Dedifferentiated amniotic fluid mesenchymal stem cell (primary cell): ENCODE measurements around the gene ABCD3.
"Not testable (repeated sequence)": the region's sequence is repeated elsewhere in the genome, so short reads cannot be mapped to it uniquely, and the experiment has no call there.

Experiments used
- DNase-seq: peaks from one replicate; pipeline ENCODE4 v3.0.0-alpha.2; 2016; ENCODE audit errors: extremely low spot score

The ABCD3 gene

DNA sequence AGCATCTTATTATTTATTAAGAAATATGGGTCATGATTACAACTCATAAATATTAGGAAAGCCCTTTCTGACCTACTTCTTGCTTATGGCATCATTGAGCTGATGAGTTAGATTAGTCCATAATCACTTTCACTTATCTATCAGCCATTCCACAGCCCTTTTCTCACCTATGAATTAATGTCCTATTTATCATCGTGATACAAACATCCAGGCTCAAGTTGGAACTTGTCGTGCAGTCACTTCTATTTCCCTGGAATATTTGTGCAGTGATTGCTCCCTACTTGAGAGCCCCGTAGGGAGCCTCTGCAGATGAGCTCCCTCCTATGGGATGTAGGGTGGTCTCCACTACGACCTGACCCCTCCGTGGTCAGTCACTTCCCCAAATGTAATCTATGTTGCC, 131.5 kb downstream of the ABCD3 start:
- no peak for DNase-seq

DNA sequence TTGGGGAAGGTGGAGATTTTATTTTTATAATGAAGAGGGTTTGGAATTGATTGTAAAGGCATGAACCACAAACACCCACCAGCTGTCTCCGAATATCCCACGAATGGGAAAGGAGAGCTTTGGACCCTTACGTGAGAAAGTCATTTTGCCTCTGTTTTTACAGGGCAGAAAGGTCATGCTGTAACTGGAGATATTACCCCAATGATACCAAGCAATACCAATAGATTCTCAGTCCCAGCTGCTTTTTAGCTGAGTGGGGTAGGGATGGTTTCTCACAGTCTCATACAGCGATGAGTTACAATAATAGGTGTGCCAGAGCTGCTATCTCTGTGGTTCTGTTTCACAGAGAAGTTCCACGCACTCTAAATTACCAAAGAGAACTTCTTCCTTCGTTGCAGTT, 132.2 kb downstream of the ABCD3 start:
- no peak for DNase-seq

DNA sequence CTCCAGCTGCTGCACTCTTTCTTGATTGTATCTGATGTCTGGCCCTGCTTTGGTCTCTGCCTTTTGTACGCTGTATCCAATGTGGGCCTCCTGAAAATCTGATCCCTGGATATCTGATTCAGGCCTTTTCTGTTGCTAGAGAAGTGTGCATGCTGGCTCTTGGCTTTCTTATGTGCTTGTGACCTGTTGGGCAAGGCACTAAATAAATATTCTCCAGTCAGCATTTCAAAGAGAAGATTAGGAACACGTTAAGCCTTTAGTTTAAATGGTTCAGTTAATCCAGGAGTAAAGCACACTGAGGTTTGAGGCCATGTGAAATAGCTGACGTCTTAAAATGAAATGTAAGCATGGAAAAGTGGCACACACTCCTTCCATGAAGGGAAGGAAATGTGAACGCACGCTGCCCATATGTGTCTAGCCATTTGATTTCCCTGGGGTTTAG, 132.6 kb downstream of the ABCD3 start:
- no peak for DNase-seq

DNA sequence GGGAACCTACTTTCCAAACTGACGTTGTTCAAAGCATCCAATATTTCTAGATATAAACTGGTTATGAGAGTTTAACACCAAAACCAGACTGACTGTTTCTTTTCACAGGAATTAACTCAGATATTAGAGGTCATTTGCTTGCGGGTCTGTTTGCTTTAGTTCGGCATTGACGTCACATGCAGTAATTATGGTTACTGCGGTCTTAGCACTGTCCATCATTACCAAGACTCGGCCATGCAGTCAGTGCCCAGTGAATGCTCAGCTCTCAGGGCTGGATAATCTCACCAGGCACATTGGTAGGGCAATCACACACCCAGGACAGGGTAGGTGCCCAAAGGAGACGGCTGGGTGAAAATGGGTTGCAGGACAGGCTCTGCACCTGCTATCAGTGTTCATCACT, 133.3 kb downstream of the ABCD3 start:
- no peak for DNase-seq

DNA sequence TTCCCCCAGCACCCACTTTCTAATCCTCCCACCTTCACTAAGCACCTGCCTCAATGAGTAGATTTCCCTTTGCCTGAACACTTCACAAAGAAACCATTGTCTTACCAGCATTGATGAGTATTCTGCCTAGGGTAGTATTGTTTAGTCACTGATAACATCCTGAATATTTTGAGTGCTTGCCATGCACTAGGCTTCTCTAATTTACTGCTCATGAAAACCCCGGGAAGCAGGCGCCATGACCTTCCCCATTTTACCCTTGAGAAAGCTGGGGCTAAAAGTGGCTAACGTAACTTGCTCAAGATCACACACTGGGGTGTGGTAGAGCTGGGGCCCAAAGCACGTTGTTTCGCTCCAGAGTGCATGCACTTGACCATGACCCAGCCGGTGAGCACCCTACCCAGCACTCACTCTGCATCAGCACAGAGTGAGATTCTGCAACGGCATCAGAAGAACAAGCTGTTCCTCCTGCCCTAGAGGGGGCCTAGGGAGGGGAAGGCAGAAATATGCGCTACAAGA, 133.9 kb downstream of the ABCD3 start:
- DNase-seq, result no peak

DNA sequence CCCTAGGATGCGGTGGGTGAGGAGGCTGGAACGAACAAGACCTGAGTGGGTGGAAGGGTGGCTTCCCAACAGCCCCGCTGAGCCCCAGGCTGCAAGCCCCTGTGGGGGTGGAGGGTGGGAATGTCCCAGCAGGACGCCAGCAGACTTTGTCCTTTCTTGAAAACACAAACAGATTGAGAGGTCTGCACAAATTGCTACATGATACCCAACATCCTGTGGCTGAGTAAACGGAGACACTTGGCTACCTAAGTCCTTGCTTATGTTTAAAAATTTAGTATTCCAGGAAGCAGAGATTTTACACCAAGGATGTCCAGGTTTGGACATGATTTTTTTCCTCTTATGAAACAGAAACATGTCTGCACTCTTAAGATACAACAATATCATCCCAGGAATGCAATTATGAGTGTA, 135.1 kb downstream of the ABCD3 start:
- no peak for DNase-seq

DNA sequence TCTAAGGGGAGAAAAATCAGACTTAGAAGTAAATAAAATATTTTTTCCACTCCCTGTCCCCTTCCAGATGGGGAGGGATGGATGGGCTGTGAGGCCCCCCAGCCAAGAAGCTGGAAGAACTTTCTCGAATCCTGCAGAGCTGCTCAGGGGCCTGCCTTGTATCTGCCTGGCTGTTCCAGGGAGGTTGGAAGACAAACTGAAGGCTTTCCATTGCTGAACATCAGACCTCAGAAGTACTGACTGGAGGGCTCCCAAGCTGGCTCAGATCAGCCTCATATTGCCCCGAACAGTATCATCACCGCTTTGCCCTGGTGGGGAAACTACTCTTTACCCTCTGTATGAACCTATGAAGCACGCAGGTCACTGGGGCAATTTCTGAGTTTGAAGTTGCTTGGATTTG, 135.7 kb downstream of the ABCD3 start:
- DNase-seq, result no peak

DNA sequence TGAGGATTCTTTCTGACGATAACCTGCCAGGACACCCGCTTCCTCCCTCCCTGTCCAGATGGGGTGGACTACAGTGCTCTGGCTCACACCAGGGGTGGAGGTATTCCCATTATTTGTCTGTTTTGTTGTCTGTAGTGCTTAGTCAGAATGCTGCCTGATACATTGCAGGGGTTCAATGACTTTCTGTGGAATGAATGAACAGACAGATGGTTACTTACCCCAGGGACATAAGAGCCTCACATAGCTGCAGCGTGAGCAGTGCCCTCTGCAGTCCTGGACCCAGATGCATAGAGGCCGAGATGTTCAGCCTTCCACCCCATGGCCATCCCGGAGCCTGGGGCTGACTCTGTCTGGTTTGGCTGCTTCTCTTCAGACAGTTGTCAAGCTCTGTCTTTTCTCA, 136.4 kb downstream of the ABCD3 start:
- DNase-seq, result no peak

DNA sequence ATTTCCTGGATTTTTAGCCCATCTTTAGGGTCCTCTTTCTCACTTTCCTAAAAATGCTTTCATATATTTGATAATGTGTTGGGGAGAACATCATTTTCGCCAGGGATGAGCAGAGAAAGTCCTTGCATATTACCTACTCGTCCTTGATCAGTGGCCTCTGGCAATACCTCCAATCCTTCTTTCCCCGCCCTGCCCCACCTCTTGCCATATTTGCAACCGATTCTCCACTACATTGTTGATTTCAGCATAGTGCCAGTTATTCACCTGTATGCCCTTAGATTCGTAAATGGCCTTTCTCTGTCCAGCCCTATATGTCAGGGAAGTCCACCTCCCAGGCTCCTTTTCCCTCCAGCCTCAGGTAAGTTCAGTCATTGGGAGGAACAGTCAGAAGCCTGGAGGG, 136.9 kb downstream of the ABCD3 start:
- DNase-seq, result no peak

DNA sequence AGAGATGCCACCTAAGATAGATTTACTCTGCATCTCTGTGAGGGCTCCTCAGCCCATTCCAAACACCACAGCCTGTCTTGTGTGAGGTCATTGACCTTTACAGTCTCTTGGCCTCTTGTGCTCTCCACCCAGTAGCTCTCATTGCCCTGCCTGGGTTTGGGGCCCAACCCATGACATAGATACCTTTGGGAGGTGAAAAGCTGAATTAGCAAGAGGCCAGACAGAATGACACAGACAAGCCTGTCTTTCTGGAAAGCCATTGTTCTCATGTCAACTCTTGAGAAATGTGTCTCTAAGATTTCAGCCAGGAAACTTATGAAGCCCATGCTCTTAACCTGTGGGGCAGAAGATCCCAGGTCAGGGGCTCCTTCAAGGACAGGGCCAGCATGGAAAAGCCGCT, 141.7 kb downstream of the ABCD3 start:
- DNase-seq, result no peak

DNA sequence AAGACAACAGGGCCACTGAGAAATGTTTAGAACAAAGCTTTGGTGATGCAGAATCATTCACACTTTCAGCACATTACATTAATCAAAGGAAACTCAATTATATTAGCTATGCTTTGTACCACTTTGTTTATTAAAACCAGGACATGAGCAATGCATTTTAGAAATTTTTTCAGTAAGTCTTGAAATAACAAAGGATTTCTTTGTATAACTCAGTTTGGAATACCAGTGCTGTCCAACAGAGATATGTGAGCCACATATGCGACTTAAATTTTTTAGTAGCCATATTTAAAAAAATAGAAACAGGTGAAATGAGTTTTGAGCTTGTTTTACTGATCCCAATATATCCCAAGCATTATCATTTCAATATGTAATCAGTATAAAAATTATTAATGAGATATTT, 142.1 kb downstream of the ABCD3 start:
- DNase-seq, result peak; percentile 59

DNA sequence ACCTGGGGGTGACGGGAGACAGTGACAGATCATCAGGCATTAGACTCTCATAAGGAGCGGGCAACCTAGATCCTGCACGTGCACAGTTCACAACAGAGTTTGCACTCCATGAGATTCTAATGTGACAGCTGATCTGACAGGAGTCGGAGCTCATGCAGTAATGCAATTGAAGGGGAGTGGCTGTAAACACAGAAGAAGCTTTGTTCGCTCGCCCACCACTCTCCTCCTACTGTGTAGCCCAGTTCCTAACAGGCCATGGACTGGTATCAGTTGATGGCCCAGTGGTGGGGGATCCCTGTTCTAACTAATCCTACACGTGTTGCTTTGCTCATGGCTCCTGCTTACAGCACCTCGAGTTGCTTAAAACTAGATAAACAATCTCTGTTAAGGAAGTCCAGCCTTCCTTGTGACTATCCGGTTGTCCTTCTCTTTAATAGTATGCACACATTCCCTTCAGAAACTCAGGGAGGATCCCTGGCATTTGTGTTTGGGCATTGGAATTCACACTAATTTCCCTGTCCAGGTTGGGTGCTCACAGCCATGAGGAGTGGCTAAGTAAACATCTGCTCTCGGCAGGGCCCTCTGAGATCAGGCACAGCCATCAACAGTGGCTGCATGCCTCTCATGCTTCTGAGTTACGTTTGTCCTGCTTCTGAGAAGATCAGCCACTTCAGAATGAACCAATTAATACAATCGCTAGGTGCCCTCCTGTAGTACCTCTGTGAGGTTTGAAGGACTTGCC, 144.5 kb downstream of the ABCD3 start:
- no peak for DNase-seq

DNA sequence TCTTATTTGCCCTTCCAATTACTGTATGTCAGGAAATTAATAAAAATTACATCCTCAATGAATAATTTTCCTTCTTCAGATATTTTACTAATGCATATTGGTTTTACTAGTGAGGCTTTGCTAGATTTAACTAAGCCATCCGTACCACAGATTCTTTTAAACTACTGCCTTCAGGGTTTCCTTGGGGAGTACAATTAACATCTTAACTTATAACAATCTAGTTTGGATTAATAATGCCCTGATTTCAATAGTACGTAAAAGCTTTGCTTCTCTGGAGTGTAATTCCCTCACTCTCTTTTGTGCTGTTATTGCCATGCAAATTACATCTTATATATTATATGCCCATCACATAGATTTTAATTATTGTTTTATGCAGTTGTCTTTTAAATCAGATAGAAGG, 147.7 kb downstream of the ABCD3 start:
- no peak for DNase-seq

DNA sequence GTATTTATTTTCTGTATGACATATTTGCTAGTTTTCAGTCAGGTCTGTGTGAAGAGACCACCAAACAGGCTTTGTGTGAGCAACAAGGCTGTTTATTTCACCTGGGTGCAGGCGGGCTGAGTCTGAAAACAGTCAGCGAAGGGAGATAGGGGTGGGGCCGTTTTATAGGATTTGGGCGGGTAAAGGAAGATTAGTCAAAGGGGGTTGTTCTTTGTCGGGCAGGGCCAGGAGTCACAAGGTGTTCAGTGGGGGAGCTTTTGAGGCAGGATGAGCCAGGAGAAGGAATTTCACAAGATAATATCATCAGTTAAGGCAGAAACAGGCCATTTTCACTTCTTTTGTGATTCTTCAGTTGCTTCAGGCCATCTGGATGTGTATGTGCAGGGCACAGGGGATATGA, 148.2 kb downstream of the ABCD3 start:
- not testable (repeated sequence) for DNase-seq

DNA sequence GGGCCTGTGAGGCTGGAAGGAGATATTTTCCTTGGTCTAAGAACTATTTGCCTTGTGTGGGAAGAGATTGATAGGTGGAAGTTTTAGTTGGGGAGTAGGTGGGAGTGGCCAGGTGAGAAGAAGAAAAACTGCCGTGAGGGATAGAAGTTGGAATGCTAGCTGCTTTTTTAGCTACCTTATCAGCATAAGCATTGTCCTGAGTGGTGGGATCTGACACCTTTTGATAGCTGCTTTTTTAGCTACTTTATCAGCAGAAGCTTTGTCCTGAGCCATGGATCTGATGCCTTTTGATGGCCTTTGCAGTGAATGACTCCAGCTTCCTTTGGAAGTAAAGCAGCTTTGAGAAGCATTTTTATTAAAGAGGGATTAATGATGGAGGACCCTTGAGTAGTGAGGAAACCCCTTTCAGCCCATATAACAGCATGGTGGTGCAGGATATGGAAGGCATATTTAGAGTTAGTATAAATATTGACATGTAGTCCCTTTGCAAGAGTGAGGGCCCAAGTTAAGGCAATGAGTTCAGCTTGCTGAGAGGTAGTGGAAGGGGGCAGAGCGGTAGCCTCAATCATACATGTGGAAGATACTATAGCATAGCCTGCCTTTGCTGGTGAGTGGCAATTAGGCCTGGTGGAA, 149.9 kb downstream of the ABCD3 start:
- DNase-seq, result not testable (repeated sequence)
